SJSA1 (cell line): ENCODE data around the gene FAM83D. TPM values are rescaled to one million over a fixed set of nuclear protein-coding genes. Genes with fewer than 3 reads are reported as not detected.
"Not testable (repeated sequence)": the region's sequence is repeated elsewhere in the genome, so short reads cannot be mapped to it uniquely, and the experiment has no call there.

ENCODE experiments used
- DNase-seq, 2 experiments: peaks; one replicate each; pipeline ENCODE4 v3.0.0-alpha.2; 2015 to 2020; ENCODE audit warnings: low spot score in 2 of 2, low read depth in 1 of 2
- H3K27ac ChIP-seq: fragments of 250-450 bp; sonication (Bioruptor Pico); 2 replicates; pipeline ENCODE4 v1.5.1; 2020; ENCODE audit warnings: mild to moderate bottlenecking, moderate library complexity
- H3K27me3 ChIP-seq: fragments of 250-450 bp; sonication (Bioruptor Pico); replicated peaks from 2 replicates; pipeline ENCODE4 v1.5.1; 2020; ENCODE audit warnings: mild to moderate bottlenecking, moderate library complexity
- H3K36me3 ChIP-seq: fragments of 250-450 bp; sonication (Bioruptor Pico); 2 replicates; pipeline ENCODE4 v1.5.1; 2020; ENCODE audit warnings: mild to moderate bottlenecking
- H3K4me1 ChIP-seq: fragments of 250-450 bp; sonication (Bioruptor Pico); replicated peaks from 2 replicates; pipeline ENCODE4 v1.6.1; 2021; ENCODE audit warnings: mild to moderate bottlenecking
- H3K4me3 ChIP-seq: fragments of 250-450 bp; sonication (Bioruptor Pico); 2 replicates; pipeline ENCODE4 v1.5.1; 2020; ENCODE audit warnings: mild to moderate bottlenecking
- H3K9me3 ChIP-seq: fragments of 250-450 bp; sonication (Bioruptor Pico); replicated peaks from 2 replicates; pipeline ENCODE4 v1.5.1; 2020; ENCODE audit warnings: mild to moderate bottlenecking
- total RNA-seq: library from RNA; depleted of rRNA; stranded (reverse); fragments of >200 nt; shearing (Covaris generic); gene quantifications from 2 replicates; pipeline ENCODE4 v1.2.3, GENCODE V29; 2014; rRNA removed

Gene FAM83D
- total RNA-seq, 1 experiment from 2014 or later, result 71.4 TPM

DNA sequence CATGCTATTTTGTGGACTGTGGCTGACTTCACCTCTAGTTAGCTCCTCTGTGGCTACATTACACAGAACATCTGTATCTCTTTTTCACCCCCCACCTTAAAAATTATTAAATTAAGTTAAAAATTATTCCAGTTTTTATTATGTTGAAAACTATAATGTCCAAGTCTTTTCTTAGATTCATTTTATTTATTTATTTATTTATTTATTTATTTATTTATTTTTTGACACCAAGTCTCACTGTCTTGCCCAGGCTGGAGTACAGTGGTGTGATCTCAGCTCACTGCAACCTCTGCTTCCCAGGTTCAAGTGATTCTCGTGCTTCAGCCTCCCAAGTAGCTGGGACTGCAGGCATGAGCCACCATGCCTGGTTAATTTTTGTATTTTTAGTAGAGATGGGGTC is 70.6 kb downstream of the FAM83D start:
- not testable (repeated sequence) for H3K27me3 ChIP-seq, H3K4me3 ChIP-seq, H3K4me1 ChIP-seq, H3K27ac ChIP-seq, DNase-seq, H3K9me3 ChIP-seq
- H3K36me3 ChIP-seq, result peaks cover 46% of the 10 kb centered on the region

DNA sequence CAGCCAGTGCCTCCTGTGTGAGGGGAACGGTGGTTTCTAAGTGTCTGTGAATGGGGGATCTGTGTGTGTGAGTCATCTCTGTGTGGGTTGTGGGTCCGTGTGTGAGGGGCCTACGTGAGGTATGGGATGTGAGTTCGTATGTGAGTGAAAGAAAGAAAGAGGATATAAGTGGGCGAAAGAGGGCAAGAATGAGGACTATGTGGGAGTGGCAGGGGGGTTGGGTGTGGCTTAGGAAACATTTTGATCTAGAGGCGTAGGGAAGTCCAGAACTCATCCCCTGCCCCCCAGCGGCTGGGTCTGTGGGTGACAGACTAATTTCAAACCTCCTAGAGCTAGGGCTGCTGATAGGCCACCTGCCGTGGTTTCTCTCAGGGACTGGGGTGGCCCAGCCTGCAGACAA is 71.4 kb downstream of the FAM83D start:
- no peak overlapping the region for H3K4me3 ChIP-seq
- H3K27me3 ChIP-seq, result no peaks in the 10 kb centered on the region
- H3K36me3 ChIP-seq, result peaks cover 51% of the 10 kb centered on the region
- DNase-seq, result no peak
- no peak overlapping the region for H3K27ac ChIP-seq
- no peaks in the 10 kb centered on the region for H3K4me1 ChIP-seq
- no peaks in the 10 kb centered on the region for H3K9me3 ChIP-seq

DNA sequence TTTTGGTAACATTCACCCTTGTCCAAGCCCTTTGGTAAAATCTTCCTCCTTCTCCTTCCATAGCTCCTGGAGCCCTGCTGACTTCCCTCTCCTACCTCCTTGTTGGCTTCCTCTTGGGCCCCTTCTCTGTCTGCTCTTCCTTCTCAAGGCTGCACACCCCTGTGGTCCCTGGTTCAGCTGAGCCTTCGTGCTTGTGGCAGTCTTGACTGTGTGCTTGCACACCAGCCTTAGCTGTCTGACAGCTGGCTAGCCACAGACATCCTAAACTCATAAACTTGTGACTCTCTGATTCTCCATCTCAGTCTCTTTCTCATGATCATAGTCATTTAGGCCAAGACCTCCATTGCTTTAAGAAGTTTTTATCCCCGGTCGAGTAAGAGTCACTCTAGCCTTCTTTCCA is 73.0 kb downstream of the FAM83D start:
- no peaks in the 10 kb centered on the region for H3K27me3 ChIP-seq
- no peaks in the 10 kb centered on the region for H3K9me3 ChIP-seq
- no peaks in the 10 kb centered on the region for H3K4me1 ChIP-seq
- peaks cover 62% of the 10 kb centered on the region for H3K36me3 ChIP-seq
- no peak overlapping the region for H3K4me3 ChIP-seq
- DNase-seq, result no peak
- no peak overlapping the region for H3K27ac ChIP-seq

DNA sequence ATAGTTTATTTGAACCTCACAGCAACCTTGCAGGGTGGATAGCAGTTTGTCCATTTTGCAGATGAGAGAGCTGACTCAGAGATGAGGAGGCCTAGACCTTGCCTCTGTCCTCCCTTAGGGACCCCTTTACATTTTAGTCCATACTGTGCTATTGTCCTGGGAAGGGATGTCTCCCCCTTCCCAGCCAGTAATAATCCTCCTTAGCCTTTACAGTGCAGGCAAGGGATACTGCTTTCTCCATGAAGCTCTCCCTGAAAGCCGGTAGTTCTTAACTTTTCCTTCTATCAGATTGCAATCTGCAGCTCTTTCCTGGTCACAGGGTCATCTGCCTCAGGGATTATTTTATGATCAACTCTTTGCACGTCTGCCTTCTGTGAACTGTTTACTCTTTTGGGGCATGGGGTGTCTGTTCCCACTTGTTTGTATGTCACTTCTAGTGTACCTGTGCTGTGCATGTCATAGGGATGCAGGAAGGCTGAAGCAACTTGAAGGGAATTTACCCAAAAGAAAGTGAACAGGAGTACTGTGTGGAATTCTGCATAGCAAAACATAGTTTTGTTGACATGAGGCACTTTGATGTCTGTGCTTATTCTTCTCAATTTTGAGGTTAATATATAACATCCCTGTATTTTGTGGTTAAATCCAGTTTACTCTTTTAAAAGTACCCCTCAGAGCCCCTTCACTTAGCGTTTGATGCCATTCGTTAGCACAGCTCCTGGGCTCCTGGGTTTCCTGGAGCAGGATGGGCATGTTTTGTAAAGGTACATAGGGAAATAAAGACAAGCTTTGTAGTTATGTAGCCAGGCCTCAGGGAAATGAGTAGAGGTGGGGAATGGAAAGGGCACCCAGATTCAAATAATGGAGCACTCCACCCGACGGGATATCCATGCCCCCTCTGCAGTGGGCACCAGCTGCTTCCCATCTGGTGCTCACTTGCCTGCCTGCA is 74.0 kb downstream of the FAM83D start:
- H3K27me3 ChIP-seq, result no peaks in the 10 kb centered on the region
- DNase-seq, result no peak
- H3K4me1 ChIP-seq, result no peaks in the 10 kb centered on the region

More for the DNA sequence above, 74.0 kb downstream of the FAM83D start:
- Histone ChIP-seq H3K36me3 (peaks cover 66% of the 10 kb centered on the region), H3K27ac (no peak overlapping the region), H3K9me3 (no peaks in the 10 kb centered on the region), H3K4me3 (no peak overlapping the region)

Other genes with a start within 250 kb of the FAM83D start
- gene SLC32A1, start 201.9 kb upstream of the FAM83D start, total RNA-seq, result not detected in 2 replicates
- gene ACTR5, start 178.0 kb upstream of the FAM83D start, total RNA-seq, result 6.9 and 9.7 TPM in 2 replicates
- gene PPP1R16B, start 120.7 kb upstream of the FAM83D start, total RNA-seq, result 0.03 TPM in 1 of 2 replicates, not detected in the other
- gene DHX35, start 35.9 kb downstream of the FAM83D start, total RNA-seq, result 14.8 and 18.7 TPM in 2 replicates